Natural killer cell treated with Interleukin-12 subunit alpha and Interleukin-12 subunit beta and Interleukin-15 and Interleukin-18, amount 100 ng/mL, for 72 hours (primary cell): ENCODE results near the gene LEO1. TPM values are rescaled to one million over a fixed set of nuclear protein-coding genes. Genes with fewer than 3 reads are reported as not detected.

ENCODE experiments used
- ATAC-seq, 2 donors: fragments of 150-1000 bp; cut with Tn5 transposase in 1 of 2; sonication (Bioruptor Pico), chemical (Tn5 transposase) in 1 of 2; 2 replicates each; pipeline ENCODE4 v1.10.0; 2021
- DNase-seq: peaks from one replicate; pipeline ENCODE4 v3.0.0; 2022; ENCODE audit warnings: low spot score
- H3K27ac Mint-ChIP-seq, 2 donors: 1 replicate in 1 of 2; 2 replicates in 1 of 2; pipeline ENCODE4 v1.8.0; 2022; ENCODE audit warnings: mixed read lengths in 2 of 2, mild to moderate bottlenecking in 1 of 2, moderate library complexity in 1 of 2
- H3K27me3 Mint-ChIP-seq, 2 donors: 1 replicate in 1 of 2; 2 replicates in 1 of 2; pipeline ENCODE4 v1.8.0; 2022; ENCODE audit warnings: mixed read lengths in 2 of 2
- H3K36me3 Mint-ChIP-seq: one replicate; pipeline ENCODE4 v1.8.0; 2022; ENCODE audit warnings: mixed read lengths
- H3K4me1 Mint-ChIP-seq, 2 donors: 1 replicate in 1 of 2; 2 replicates in 1 of 2; pipeline ENCODE4 v1.8.0; 2022; ENCODE audit warnings: low read depth in 2 of 2, mixed read lengths in 2 of 2, mild to moderate bottlenecking in 1 of 2
- H3K4me3 Mint-ChIP-seq: one replicate; pipeline ENCODE4 v1.8.0; 2022; ENCODE audit warnings: mixed read lengths
- H3K9me3 Mint-ChIP-seq: 2 replicates; pipeline ENCODE4 v1.8.0; 2022; ENCODE audit warnings: mixed read lengths
- total RNA-seq, 2 donors: library from RNA; stranded (reverse); gene quantifications; one replicate each; pipeline ENCODE4 v1.2.3, GENCODE V29; 2022

The LEO1 gene
- total RNA-seq, 2 donors from 2014 or later = 29.6 to 31.6 TPM

GRCh38 chr15:51982013-51982769 lies 10.6 kb upstream of the LEO1 start:
- Mint-ChIP-seq H3K9me3 (no peaks in the 10 kb centered on the region), H3K27ac (peak overlapping the region; percentile 72 to 82), H3K4me3 (peak overlapping the region; percentile 85), H3K4me1 (peaks cover 10 to 20% of the 10 kb centered on the region in 2 donors), H3K36me3 (no peaks in the 10 kb centered on the region), H3K27me3 (no peaks in the 10 kb centered on the region)
- no peak for DNase-seq
- peak; percentile 83 to 94 for ATAC-seq

- H3K9me3 Mint-ChIP-seq = no peaks in the 10 kb centered on the region
- no peak for ATAC-seq
- peaks cover 6% of the 10 kb centered on the region for H3K36me3 Mint-ChIP-seq
- no peak overlapping the region for H3K4me3 Mint-ChIP-seq
- H3K4me1 Mint-ChIP-seq = peaks cover 17 to 18% of the 10 kb centered on the region in 2 donors
- DNase-seq = no peak
- H3K27ac Mint-ChIP-seq = no peak overlapping the region
- H3K27me3 Mint-ChIP-seq = no peaks in the 10 kb centered on the region
These were observed 2.2 kb upstream of the LEO1 start for GRCh38 chr15:51973775-51974174.

DNA sequence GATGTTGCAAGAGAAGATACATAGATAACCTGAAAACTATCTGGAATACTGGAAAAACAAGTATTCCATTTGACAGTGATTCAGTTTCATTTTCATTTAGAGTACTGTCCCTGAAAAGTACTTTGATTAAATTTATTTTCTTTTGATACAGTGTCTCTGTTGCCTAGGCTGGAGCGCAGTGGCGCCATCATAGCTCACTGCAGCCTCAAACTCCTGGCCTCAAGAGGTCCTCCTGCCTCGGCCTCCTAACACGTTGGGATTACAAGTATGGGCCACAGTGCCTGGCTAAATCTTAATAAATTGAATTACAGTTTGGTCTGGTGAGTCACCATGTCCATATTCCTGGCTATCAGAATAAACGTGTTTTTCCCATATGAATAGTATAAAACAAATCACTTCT lies 1.6 kb upstream of the LEO1 start:
- H3K27me3 Mint-ChIP-seq = no peaks in the 10 kb centered on the region
- H3K9me3 Mint-ChIP-seq = no peaks in the 10 kb centered on the region
- DNase-seq = no peak
- no peak overlapping the region for H3K27ac Mint-ChIP-seq
- ATAC-seq = no peak
- H3K4me1 Mint-ChIP-seq = peaks cover 17 to 18% of the 10 kb centered on the region in 2 donors
- H3K36me3 Mint-ChIP-seq = peaks cover 6% of the 10 kb centered on the region
- H3K4me3 Mint-ChIP-seq = no peak overlapping the region

DNA sequence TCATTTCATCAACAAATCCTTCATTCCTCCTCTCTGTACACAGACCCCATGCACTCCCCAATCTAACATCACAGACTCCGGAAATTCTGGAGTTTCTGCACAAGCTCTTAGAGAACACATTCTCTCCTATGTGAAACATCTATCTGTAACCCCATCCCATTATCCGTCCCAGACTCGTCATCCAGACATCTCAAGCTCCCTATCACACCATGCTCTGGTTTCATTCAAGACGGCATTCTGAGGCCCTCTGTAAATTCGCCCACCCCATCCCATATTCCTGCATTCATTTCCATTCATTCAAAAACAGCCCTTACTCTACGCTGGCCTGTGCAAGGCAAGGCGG lies 575 bp downstream of the LEO1 start:
- peaks cover 22% of the 10 kb centered on the region in 2 donors for H3K4me1 Mint-ChIP-seq
- H3K9me3 Mint-ChIP-seq = peaks cover 7% of the 10 kb centered on the region
- peaks cover 23% of the 10 kb centered on the region for H3K36me3 Mint-ChIP-seq
- no peaks in the 10 kb centered on the region for H3K27me3 Mint-ChIP-seq
- peak overlapping the region; percentile 95 to 97 for H3K27ac Mint-ChIP-seq
- DNase-seq (no peak), ATAC-seq (peak in 1 of 2 donors; percentile 1)
- H3K4me3 Mint-ChIP-seq = peak overlapping the region; percentile 97

DNA sequence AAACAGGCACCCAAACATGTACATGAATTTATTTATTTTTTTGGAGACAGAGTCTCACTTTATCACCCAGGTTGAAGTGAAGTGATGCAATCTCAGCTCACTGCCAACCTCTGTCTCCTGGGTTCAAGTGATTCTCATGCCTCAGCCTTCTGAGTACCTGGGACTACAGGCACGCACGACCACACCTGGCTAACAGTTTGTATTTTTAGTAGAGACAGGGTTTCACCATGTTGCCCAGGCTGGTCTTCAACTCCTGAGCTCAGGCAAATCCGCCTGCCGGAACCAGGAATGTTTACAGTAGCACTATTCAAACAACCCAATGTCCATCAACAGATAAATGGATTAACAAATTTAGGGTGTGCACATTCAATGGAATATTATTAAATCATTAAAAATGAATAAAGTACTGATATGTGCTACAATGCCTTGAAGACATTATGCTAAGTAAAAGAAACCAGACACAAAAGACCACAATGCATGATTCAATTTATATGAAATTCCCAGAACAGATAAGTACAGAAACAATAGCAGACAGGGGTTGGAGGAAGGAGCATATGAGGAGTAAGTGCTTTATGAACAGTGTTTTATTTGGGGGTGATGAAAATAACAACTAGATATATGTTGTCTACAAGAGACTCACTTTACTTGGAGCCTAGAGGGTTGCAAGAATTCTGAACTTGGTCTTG lies 1.3 kb downstream of the LEO1 start:
- H3K36me3 Mint-ChIP-seq = peaks cover 27% of the 10 kb centered on the region
- ATAC-seq = no peak
- H3K9me3 Mint-ChIP-seq = peaks cover 7% of the 10 kb centered on the region
- peaks cover 26 to 27% of the 10 kb centered on the region in 2 donors for H3K4me1 Mint-ChIP-seq
- H3K27ac Mint-ChIP-seq = peak overlapping the region; percentile 95 to 97
- no peak for DNase-seq
- H3K27me3 Mint-ChIP-seq = no peaks in the 10 kb centered on the region
- H3K4me3 Mint-ChIP-seq = peak overlapping the region; percentile 97

GRCh38 chr15:51969728-51970127 lies 1.9 kb downstream of the LEO1 start:
- H3K4me3 Mint-ChIP-seq = peak overlapping the region; percentile 97
- DNase-seq = no peak
- no peak overlapping the region for H3K27ac Mint-ChIP-seq

DNA sequence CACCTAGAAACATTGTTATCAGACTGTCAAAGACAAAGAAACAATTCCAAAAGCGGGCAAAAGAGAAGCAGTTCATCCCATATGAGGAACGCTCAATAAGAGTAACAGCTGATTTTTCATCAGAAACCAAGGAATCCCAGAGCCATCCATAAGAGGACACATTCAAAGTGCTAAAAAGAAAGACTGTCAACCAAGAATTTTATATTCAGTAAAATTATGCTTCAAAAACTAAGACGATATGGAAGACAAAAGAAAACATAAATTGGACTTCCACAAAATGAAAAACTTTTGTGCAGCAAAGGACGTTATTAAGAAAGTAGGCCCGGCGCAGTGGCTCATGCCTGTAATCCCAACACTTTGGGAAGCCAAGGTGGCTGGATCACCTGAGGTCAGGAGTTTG lies 4.0 kb downstream of the LEO1 start:
- Mint-ChIP-seq H3K27me3 (no peaks in the 10 kb centered on the region), H3K27ac (no peak overlapping the region), H3K36me3 (peaks cover 27% of the 10 kb centered on the region), H3K4me3 (no peak overlapping the region), H3K4me1 (peaks cover 24 to 26% of the 10 kb centered on the region in 2 donors), H3K9me3 (peaks cover 7% of the 10 kb centered on the region)
- ATAC-seq = no peak
- DNase-seq = no peak

More at GRCh38 chr15:51969728-51970127, 1.9 kb downstream of the LEO1 start:
- Mint-ChIP-seq H3K4me1 (peaks cover 26 to 27% of the 10 kb centered on the region in 2 donors), H3K36me3 (peaks cover 27% of the 10 kb centered on the region), H3K9me3 (peaks cover 7% of the 10 kb centered on the region), H3K27me3 (no peaks in the 10 kb centered on the region)
- no peak for ATAC-seq

DNA sequence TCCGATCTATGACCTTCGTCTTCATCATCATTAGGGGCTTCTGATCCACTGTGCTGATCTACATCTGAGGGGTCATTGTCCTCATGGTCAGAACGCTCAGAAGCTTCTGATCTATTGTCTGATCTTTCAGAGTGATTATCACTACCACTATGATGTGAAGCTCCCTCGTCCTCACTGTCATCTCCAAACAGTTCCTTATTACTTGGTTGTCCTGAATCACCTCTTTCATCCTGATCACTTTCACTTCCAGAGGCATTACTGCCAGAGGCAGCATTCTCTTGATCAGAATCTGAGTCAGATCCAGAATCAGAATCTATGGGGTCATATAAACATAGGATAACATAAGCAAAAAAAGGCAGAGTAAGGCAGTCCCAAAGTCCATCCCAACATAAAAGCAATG lies 5.4 kb downstream of the LEO1 start:
- Mint-ChIP-seq H3K27ac (no peak overlapping the region), H3K36me3 (peaks cover 21% of the 10 kb centered on the region), H3K4me1 (peaks cover 19% of the 10 kb centered on the region in 2 donors), H3K27me3 (no peaks in the 10 kb centered on the region), H3K4me3 (no peak overlapping the region), H3K9me3 (peaks cover 7% of the 10 kb centered on the region)
- DNase-seq (no peak), ATAC-seq (peak in 1 of 2 donors; percentile 33)

DNA sequence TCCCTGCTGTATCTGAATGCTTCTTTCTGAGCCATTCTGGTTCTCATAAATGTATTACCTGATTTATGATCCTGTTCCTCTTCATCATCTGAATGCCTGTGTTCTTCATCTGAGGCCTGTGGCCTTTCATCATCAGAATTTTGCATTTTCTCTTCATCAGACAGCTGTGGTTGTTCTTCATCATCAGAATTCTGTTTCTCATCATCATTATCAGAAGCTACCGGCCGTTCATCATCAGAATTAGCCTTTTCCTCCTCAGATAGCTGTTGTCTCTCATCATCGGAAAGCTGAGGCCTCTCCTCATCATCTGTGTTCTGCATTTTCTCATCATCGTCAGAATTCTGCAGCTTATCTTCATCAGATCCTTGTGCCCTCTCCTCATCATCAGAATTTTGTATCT lies 5.9 kb downstream of the LEO1 start:
- Mint-ChIP-seq H3K27me3 (no peaks in the 10 kb centered on the region), H3K9me3 (peaks cover 7% of the 10 kb centered on the region), H3K27ac (no peak overlapping the region), H3K4me3 (no peak overlapping the region), H3K36me3 (peaks cover 21% of the 10 kb centered on the region), H3K4me1 (peaks cover 14% of the 10 kb centered on the region in 2 donors)
- ATAC-seq (peak in 1 of 2 donors; percentile 31), DNase-seq (no peak)

DNA sequence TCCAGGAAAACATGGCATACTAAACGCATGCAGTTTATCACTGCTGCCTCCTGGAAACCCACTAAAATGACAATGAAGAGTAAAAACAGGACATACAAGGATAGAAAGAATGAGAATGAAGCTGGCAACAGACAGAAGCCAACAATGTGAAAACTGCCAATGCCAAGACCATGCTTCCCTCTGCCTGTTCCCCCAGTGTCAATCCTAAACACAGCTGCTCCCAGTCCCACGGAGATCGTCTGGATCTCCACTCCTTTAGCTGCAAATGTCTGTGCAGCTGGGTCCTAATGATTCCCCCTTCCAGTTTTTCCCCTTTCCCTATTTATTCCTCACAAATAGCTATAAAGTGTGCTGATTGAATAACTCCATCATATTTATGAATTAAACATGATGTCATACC lies 16.1 kb downstream of the LEO1 start:
- DNase-seq = no peak
- H3K36me3 Mint-ChIP-seq = peaks cover 40% of the 10 kb centered on the region

DNA sequence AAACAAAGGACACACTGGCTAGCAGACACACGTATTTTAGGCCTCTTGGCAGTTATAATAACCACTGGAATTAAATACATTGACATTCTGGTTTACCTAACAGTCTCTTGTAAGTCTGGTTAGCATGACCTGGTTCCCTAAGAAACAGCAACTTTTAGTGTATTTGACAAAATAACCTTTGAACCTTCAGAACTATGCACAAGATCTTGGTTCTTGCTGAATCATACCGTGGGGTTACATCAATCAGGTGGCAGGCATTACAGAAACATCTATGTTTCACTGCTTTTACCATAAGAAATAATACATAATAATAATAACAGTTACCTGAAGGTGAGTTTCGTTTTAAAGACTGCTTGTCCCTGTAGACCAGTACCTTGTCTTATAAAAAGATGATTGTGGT lies 18.8 kb downstream of the LEO1 start:
- Mint-ChIP-seq H3K9me3 (no peaks in the 10 kb centered on the region), H3K36me3 (peaks cover 37% of the 10 kb centered on the region), H3K4me3 (no peak overlapping the region), H3K27me3 (no peaks in the 10 kb centered on the region), H3K27ac (no peak overlapping the region), H3K4me1 (no peaks in the 10 kb centered on the region)
- DNase-seq = no peak
- no peak for ATAC-seq

More for the DNA sequence above, 16.1 kb downstream of the LEO1 start:
- ATAC-seq = no peak
- no peaks in the 10 kb centered on the region for H3K9me3 Mint-ChIP-seq
- no peaks in the 10 kb centered on the region for H3K4me1 Mint-ChIP-seq
- no peaks in the 10 kb centered on the region for H3K27me3 Mint-ChIP-seq
- H3K27ac Mint-ChIP-seq = no peak overlapping the region
- H3K4me3 Mint-ChIP-seq = no peak overlapping the region

DNA sequence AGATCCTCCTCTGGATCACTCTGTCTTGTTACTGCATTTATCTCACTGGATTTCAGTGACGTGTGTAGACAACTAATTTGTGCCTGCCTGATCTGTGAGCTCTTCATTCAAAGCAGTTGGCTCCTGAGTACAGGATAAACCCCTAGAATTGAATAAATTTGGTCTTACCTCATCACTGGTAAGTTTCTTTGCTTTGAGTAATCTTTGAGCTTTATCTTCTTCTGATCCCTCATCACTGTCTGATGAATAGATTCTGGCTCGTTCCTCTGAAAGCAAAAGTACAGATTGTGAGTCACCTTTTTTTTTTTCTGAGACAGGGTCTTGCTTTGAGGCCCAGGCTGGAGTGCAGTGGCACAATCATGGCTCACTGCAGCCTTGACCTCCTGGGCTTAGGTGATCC lies 24.5 kb downstream of the LEO1 start:
- Mint-ChIP-seq H3K36me3 (peaks cover 48% of the 10 kb centered on the region), H3K4me1 (peaks cover 0 to 6% of the 10 kb centered on the region in 2 donors), H3K27ac (no peak overlapping the region), H3K27me3 (no peaks in the 10 kb centered on the region), H3K4me3 (no peak overlapping the region), H3K9me3 (no peaks in the 10 kb centered on the region)
- DNase-seq (no peak), ATAC-seq (no peak)

DNA sequence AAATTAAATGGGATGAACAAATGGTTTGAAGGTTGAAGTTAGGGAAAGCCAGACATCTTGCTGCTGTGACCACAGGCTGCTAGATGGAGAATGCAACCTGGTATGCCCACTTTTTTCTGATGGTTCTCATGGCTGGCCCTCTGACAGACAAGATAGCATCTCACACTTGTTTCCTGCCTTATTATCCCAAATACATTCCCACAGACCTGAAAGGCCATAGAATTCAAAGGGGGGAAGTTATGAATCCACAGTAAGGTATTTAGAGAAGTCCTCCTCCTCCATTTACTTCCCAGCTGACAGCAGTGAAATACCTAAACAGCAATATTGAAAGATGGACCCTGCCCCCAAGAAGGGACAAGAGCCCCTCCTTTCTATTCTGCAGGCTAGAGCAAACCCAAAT lies 32.4 kb downstream of the LEO1 start:
- ATAC-seq (no peak), DNase-seq (no peak)
- peaks cover 13 to 15% of the 10 kb centered on the region in 2 donors for H3K4me1 Mint-ChIP-seq
- no peaks in the 10 kb centered on the region for H3K9me3 Mint-ChIP-seq
- H3K27me3 Mint-ChIP-seq = no peaks in the 10 kb centered on the region
- H3K36me3 Mint-ChIP-seq = peaks cover 22% of the 10 kb centered on the region
- no peak overlapping the region for H3K27ac Mint-ChIP-seq
- no peak overlapping the region for H3K4me3 Mint-ChIP-seq

GRCh38 chr15:51938286-51938685 lies 33.3 kb downstream of the LEO1 start:
- Mint-ChIP-seq H3K4me1 (peaks cover 11 to 13% of the 10 kb centered on the region in 2 donors), H3K36me3 (peaks cover 17% of the 10 kb centered on the region), H3K9me3 (no peaks in the 10 kb centered on the region), H3K27me3 (no peaks in the 10 kb centered on the region), H3K27ac (no peak overlapping the region), H3K4me3 (no peak overlapping the region)
- DNase-seq (no peak), ATAC-seq (no peak)
